ENCODE results near the gene MAK. TPM values are rescaled to one million over a fixed set of nuclear protein-coding genes. Genes with fewer than 3 reads are reported as not detected.
"Not testable (repeated sequence)": the region's sequence is repeated elsewhere in the genome, so short reads cannot be mapped to it uniquely, and the experiment has no call there.

Gene MAK
- total RNA-seq, 2 donors from 2014 or later: 0.63 TPM; not detected in 1

DNA sequence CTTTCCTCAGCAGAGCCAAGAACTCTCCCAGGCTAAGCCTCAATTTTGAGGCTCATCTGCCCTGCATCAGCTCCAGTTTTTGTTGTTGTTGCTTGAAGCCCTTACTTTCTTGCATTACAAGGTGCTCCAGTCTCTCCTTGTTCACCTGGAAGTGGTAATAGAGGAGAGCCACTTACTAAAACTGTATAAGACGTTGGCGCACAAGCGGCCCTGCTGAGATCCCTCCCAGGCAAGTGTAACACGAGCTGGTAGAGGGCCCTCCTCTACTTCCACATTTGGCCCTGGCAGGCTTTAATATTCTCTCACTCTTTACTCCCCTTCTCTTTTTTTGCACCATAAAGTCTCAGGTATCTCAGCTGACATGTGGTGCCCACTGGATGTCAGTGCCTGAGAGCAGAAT, 24.0 kb upstream of the MAK start:
- no peak overlapping the region for H3K4me3 ChIP-seq
- no peaks in the 10 kb centered on the region for H3K36me3 ChIP-seq
- TF ChIP-seq, protein P1, sequence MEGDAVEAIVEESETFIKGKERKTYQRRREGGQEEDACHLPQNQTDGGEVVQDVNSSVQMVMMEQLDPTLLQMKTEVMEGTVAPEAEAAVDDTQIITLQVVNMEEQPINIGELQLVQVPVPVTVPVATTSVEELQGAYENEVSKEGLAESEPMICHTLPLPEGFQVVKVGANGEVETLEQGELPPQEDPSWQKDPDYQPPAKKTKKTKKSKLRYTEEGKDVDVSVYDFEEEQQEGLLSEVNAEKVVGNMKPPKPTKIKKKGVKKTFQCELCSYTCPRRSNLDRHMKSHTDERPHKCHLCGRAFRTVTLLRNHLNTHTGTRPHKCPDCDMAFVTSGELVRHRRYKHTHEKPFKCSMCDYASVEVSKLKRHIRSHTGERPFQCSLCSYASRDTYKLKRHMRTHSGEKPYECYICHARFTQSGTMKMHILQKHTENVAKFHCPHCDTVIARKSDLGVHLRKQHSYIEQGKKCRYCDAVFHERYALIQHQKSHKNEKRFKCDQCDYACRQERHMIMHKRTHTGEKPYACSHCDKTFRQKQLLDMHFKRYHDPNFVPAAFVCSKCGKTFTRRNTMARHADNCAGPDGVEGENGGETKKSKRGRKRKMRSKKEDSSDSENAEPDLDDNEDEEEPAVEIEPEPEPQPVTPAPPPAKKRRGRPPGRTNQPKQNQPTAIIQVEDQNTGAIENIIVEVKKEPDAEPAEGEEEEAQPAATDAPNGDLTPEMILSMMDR (IDR thresholded peaks at IDR 0.05): no peak
- DNase-seq (ENCODE audit: low spot score) (no peak), ATAC-seq (ENCODE audit: insufficient number of reproducible peaks, low FRiP score, low read depth) (no peak)
- H3K27ac ChIP-seq: no peak overlapping the region
- no peaks in the 10 kb centered on the region for H3K9me3 ChIP-seq
- no peaks in the 10 kb centered on the region for H3K27me3 ChIP-seq (replicated peaks; ENCODE audit: insufficient read depth)
- no peaks in the 10 kb centered on the region for H3K4me1 ChIP-seq (ENCODE audit: control insufficient read depth in 1 of 2, low read depth in 2 of 2)

DNA sequence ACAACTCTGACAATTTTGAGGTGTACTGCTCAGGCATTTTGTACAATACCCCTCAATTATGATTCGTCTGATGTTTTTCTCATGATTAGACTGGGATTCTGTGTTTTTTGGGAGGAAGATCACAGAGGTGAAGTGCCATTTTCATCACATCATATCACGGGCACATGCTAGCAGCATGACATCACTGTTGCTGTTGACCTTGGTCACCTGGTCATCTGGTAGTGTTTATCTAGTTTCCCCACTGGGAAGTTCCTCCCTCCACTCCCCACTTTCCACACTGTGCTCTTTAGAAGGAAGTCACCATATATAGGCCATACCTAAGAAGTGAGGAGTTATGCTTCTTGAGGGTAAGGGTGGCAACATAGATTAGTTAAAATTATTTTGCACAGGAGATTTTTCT, 22.7 kb upstream of the MAK start:
- H3K36me3 ChIP-seq: no peaks in the 10 kb centered on the region
- H3K4me1 ChIP-seq (ENCODE audit: control insufficient read depth in 1 of 2, low read depth in 2 of 2): no peaks in the 10 kb centered on the region
- no peak overlapping the region for H3K4me3 ChIP-seq
- no peak for DNase-seq (ENCODE audit: low spot score)
- H3K27ac ChIP-seq: no peak overlapping the region
- no peaks in the 10 kb centered on the region for H3K27me3 ChIP-seq (replicated peaks; ENCODE audit: insufficient read depth)
- no peak for ATAC-seq (ENCODE audit: insufficient number of reproducible peaks, low FRiP score, low read depth)
- TF ChIP-seq, protein P1 (IDR thresholded peaks at IDR 0.05): no peak
- H3K9me3 ChIP-seq: no peaks in the 10 kb centered on the region

DNA sequence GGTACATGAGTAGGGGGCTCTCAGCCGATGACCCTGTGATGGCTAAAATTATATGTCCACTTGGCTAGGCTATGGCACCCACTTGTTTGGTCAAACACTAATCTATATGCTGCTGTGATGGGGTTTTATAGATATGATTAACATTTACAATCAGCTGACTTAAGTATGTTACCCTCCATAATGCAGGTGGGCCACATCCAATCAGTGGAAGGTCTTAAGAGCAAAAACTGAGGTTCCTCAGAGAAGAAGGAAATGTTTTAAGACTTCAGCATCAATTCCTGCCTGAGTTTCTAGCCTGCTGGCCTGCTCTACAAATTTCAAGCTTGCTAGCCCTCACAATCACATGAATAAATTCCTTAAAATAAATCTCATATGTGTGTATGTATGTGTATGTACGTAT, 18.9 kb upstream of the MAK start:
- no peak for ATAC-seq (ENCODE audit: insufficient number of reproducible peaks, low FRiP score, low read depth)
- H3K4me1 ChIP-seq (ENCODE audit: control insufficient read depth in 1 of 2, low read depth in 2 of 2): no peaks in the 10 kb centered on the region
- peaks cover 10% of the 10 kb centered on the region for H3K9me3 ChIP-seq
- DNase-seq (ENCODE audit: low spot score): no peak
- H3K36me3 ChIP-seq: peaks cover 2% of the 10 kb centered on the region
- H3K27me3 ChIP-seq (replicated peaks; ENCODE audit: insufficient read depth): no peaks in the 10 kb centered on the region
- TF ChIP-seq, protein P1 (IDR thresholded peaks at IDR 0.05): no peak
- H3K4me3 ChIP-seq: no peak overlapping the region
- H3K27ac ChIP-seq: no peak overlapping the region

DNA sequence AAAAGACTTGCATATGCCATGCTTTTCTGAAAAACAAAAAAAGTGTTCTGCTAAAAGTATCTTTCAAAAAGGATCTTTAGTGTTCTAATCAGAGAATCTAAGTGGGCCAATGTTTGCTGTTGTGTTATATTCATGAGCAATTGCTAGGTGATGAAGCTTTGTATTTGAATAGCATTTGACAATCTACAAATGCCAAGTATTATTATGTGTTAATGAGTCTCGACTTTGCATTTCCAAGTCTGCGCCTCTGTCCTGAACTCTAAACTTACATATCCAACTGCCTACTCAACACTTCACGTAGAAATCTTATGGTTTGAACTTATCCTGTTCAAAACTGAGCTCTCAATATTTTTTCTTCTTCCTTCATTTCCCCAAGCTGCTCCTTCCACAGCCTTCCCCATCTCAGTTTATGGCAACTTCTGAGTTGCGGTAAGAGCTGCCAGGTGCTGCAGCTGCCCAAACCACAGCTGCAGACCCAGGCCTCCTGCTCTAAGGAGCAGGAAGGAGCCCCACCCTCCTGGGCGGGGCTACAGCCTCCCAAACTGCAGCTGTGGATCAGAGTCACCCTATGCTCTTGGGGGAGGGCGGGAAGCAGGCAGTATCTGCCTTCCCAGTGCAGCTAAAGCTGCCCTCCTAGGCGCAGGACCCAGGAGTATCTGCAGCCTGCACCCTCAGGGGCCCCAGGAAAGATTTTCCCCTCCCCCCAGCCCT, 16.7 kb upstream of the MAK start:
- TF ChIP-seq, protein P1 (IDR thresholded peaks at IDR 0.05): no peak
- Histone ChIP-seq H3K27ac (no peak overlapping the region), H3K36me3 (peaks cover 2% of the 10 kb centered on the region), H3K9me3 (peaks cover 10% of the 10 kb centered on the region), H3K4me3 (no peak overlapping the region), H3K27me3 (replicated peaks; ENCODE audit: insufficient read depth) (no peaks in the 10 kb centered on the region), H3K4me1 (ENCODE audit: control insufficient read depth in 1 of 2, low read depth in 2 of 2) (no peaks in the 10 kb centered on the region)
- DNase-seq (ENCODE audit: low spot score) (no peak), ATAC-seq (ENCODE audit: insufficient number of reproducible peaks, low FRiP score, low read depth) (no peak)

DNA sequence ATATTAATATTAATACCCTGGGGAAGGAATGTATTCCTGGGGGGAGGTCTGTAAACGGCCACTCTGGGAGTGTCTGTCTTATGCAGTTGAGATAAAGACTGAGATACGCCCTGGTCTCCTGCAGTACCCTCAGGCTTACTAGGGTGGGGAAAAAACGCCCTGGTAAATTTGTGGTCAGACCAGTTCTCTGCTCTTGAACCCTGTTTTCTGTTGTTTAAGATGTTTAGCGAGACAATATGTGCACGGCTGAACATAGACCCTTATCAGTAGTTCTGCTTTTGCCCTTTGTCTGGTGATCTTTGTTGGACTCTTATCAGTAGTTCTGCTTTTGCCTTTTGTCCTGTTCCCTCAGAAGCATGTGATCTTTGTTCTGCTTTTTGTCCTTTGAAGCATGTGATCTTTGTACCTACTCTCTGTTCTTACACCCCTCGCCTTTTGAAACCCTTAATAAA, 15.5 kb upstream of the MAK start:
- H3K27ac ChIP-seq; H3K36me3 ChIP-seq; DNase-seq (ENCODE audit: low spot score); H3K27me3 ChIP-seq (replicated peaks; ENCODE audit: insufficient read depth); H3K4me3 ChIP-seq; H3K4me1 ChIP-seq (ENCODE audit: control insufficient read depth in 1 of 2, low read depth in 2 of 2); ATAC-seq (ENCODE audit: insufficient number of reproducible peaks, low FRiP score, low read depth): not testable (repeated sequence)
- peaks cover 10% of the 10 kb centered on the region for H3K9me3 ChIP-seq

Data from thoracic aorta (tissue), 2 donors.